Esophagus squamous epithelium (tissue), 5 donors: ENCODE measurements around the gene REM1. TPM values are rescaled to one million over a fixed set of nuclear protein-coding genes. Genes with fewer than 3 reads are reported as not detected.

ENCODE experiments used
- DNase-seq: peaks from one replicate; lab custom pipeline; 2025; lab: John Stamatoyannopoulos, UW
- H3K27ac ChIP-seq, 4 donors: fragments of 200-600 bp; sonication (generic); one replicate each; pipeline ENCODE4 v1.5.1; 2016 to 2019; ENCODE audit warnings: mild to moderate bottlenecking in 1 of 4
- H3K27me3 ChIP-seq, 4 donors: fragments of 200-600 bp; sonication (generic); 1 replicate in 3 of 4; 2 replicates in 1 of 4; pipeline versions ENCODE4 v1.5.1 to v1.6.0; 2017 to 2021; ENCODE audit warnings: antibody characterized with exemption in 1 of 4
- H3K36me3 ChIP-seq, 3 donors: fragments of 200-600 bp; sonication (generic); one replicate each; pipeline ENCODE4 v1.5.1; 2016 to 2019
- H3K4me1 ChIP-seq, 3 donors: fragments of 200-600 bp; sonication (generic); one replicate each; pipeline ENCODE4 v1.5.1; 2017 to 2019
- H3K4me3 ChIP-seq, 4 donors: fragments of 200-600 bp; sonication (generic); 1 replicate in 3 of 4; 2 replicates in 1 of 4; pipeline ENCODE4 v1.5.1; 2016 to 2019; ENCODE audit warnings: mild to moderate bottlenecking in 2 of 4, moderate library complexity in 1 of 4
- H3K9me3 ChIP-seq, 3 donors: fragments of 200-600 bp; sonication (generic); one replicate each; pipeline ENCODE4 v1.5.1; 2016 to 2019
- CTCF ChIP-seq, 6 experiments: fragments of 450-650 bp in 4 of 6; fragments of 200-600 bp in 2 of 6; sonication (generic) in 2 of 6; IDR thresholded peaks; one replicate each; pipeline ENCODE4 v1.5.1; 2016 to 2019; ENCODE audit warnings: antibody characterized with exemption in 6 of 6, mild to moderate bottlenecking in 4 of 6, moderate library complexity in 4 of 6
- POLR2A ChIP-seq, 4 donors: fragments of 450-650 bp; IDR thresholded peaks; one replicate each; pipeline ENCODE4 v1.6.1; 2017; ENCODE audit warnings: antibody characterized with exemption in 4 of 4, mild to moderate bottlenecking in 4 of 4, moderate library complexity in 3 of 4
- WGBS, 2 donors: methylation state at CpG; one replicate each; pipeline ENCODE4 v1.1.5; 2018; 5-methylcytosine and 5-hydroxymethylcytosine counted together
- intact Hi-C: fragments of 100-400 bp; cut with DNase I; formaldehyde crosslinking; loops from one replicate; pipeline ENCODE4 v1.15.0; 2022
- total RNA-seq, 4 donors: library from RNA; depleted of rRNA; stranded (reverse); fragments of >200 nt; gene quantifications; one replicate each; pipeline ENCODE4 v1.1.0, GENCODE V29; 2016
- donor health status: DM: yes; HTN: yes; CAD: no.

Gene REM1
- total RNA-seq, 4 donors from 2014 or later, result 0.18 to 4.0 (median 1.3) TPM; not detected in 1

GRCh38 chr20:31488115-31488514, 13.0 kb downstream of the REM1 start:
- intact Hi-C loops, result no loop called here

GRCh38 chr20:31489152-31489551, 14.1 kb downstream of the REM1 start:
- peaks cover 0 to 18% (median 0%) of the 10 kb centered on the region in 4 donors for H3K27me3 ChIP-seq
- 48 to 62% methylated on average over 3 of the region's 3 CpGs for WGBS, 2 donors
- TF ChIP-seq CTCF (IDR thresholded peaks at IDR 0.05) (no peak), POLR2A (IDR thresholded peaks at IDR 0.05) (no peak)
- no peaks in the 10 kb centered on the region for H3K9me3 ChIP-seq
- DNase-seq, result no peak
- H3K4me3 ChIP-seq, result no peak overlapping the region
- peaks cover 0 to 21% (median 0%) of the 10 kb centered on the region in 3 donors for H3K4me1 ChIP-seq
- H3K36me3 ChIP-seq, result no peaks in the 10 kb centered on the region
- intact Hi-C loops, result no loop called here
- H3K27ac ChIP-seq, result no peak overlapping the region

More at GRCh38 chr20:31488115-31488514, 13.0 kb downstream of the REM1 start:
- TF ChIP-seq POLR2A (IDR thresholded peaks at IDR 0.05) (no peak), CTCF (IDR thresholded peaks at IDR 0.05) (no peak)
- H3K27ac ChIP-seq, result peak overlapping the region in 1 of 4 donors; percentile 21
- no peaks in the 10 kb centered on the region for H3K9me3 ChIP-seq
- H3K4me3 ChIP-seq, result no peak overlapping the region
- DNase-seq, result no peak
- H3K27me3 ChIP-seq, result peaks cover 0 to 23% (median 0%) of the 10 kb centered on the region in 4 donors
- H3K36me3 ChIP-seq, result no peaks in the 10 kb centered on the region
- WGBS, 2 donors, result 59 to 60% methylated on average over 1 to 2 of the region's 2 CpGs
- peaks cover 0 to 26% (median 0%) of the 10 kb centered on the region in 3 donors for H3K4me1 ChIP-seq

GRCh38 chr20:31490752-31491151, 15.7 kb downstream of the REM1 start:
- WGBS, 2 donors, result 74 to 82% methylated on average over 3 of the region's 3 CpGs
- no peak for DNase-seq

GRCh38 chr20:31494131-31494530, 19.0 kb downstream of the REM1 start:
- 58 to 61% methylated on average over 2 of the region's 2 CpGs for WGBS, 2 donors
- Histone ChIP-seq H3K9me3 (no peaks in the 10 kb centered on the region), H3K4me1 (peaks cover 0 to 13% (median 9%) of the 10 kb centered on the region in 3 donors), H3K27ac (no peak overlapping the region), H3K4me3 (no peak overlapping the region), H3K27me3 (peaks cover 0 to 6% (median 0%) of the 10 kb centered on the region in 4 donors), H3K36me3 (no peaks in the 10 kb centered on the region)
- TF ChIP-seq POLR2A (IDR thresholded peaks at IDR 0.05) (no peak), CTCF (IDR thresholded peaks at IDR 0.05) (peak in 1 of 6 experiments; percentile 50)
- no peak for DNase-seq
- intact Hi-C loops, result no loop called here

More at GRCh38 chr20:31490752-31491151, 15.7 kb downstream of the REM1 start:
- Histone ChIP-seq H3K27me3 (peaks cover 0 to 2% (median 0%) of the 10 kb centered on the region in 4 donors), H3K27ac (no peak overlapping the region), H3K4me3 (no peak overlapping the region), H3K4me1 (peaks cover 0 to 10% (median 0%) of the 10 kb centered on the region in 3 donors), H3K36me3 (no peaks in the 10 kb centered on the region), H3K9me3 (no peaks in the 10 kb centered on the region)
- intact Hi-C loops, result no loop called here
- TF ChIP-seq POLR2A (IDR thresholded peaks at IDR 0.05) (no peak), CTCF (IDR thresholded peaks at IDR 0.05) (no peak)

GRCh38 chr20:31496761-31497295, 21.7 kb downstream of the REM1 start:
- H3K9me3 ChIP-seq, result no peaks in the 10 kb centered on the region
- no peaks in the 10 kb centered on the region for H3K36me3 ChIP-seq
- TF ChIP-seq POLR2A (IDR thresholded peaks at IDR 0.05), result no peak
- intact Hi-C loops, result loop anchor here (5.0 kb wide), 1 partner anchor 35 kb away; no protein-coding TSS in a partner anchor
- no peak for DNase-seq
- H3K4me3 ChIP-seq, result peak overlapping the region in 1 of 4 donors; percentile 41
- WGBS, 2 donors, result 31 to 36% methylated on average over 2 to 10 of the region's 15 CpGs
- peaks cover 0 to 13% (median 9%) of the 10 kb centered on the region in 3 donors for H3K4me1 ChIP-seq
- peaks cover 0 to 6% (median 0%) of the 10 kb centered on the region in 4 donors for H3K27me3 ChIP-seq
- peak overlapping the region; percentile 7 to 75 (median 45) for H3K27ac ChIP-seq
